H9 (cell line): Measurements from ENCODE around the gene CACNA2D4. TPM values are rescaled to one million over a fixed set of nuclear protein-coding genes. Genes with fewer than 3 reads are reported as not detected.

Source experiments
- DNase-seq: peaks from one replicate; pipeline ENCODE4 v3.0.0-alpha.2; 2017
- H2AFZ ChIP-seq: one replicate; pipeline ENCODE4 v1.6.1; 2013; ENCODE audit warnings: mild to moderate bottlenecking, low read length, control low read depth, moderate library complexity
- H2AK5ac ChIP-seq: 2 replicates; pipeline ENCODE4 v1.6.1; 2013; ENCODE audit warnings: low read length, control low read depth, mixed read lengths; ENCODE audit not compliant: insufficient read length
- H2BK120ac ChIP-seq: one replicate; pipeline ENCODE4 v1.6.1; 2013; ENCODE audit warnings: low read depth, mild to moderate bottlenecking, low read length, control low read depth, inconsistent platforms; ENCODE audit not compliant: poor library complexity, severe bottlenecking
- H2BK12ac ChIP-seq: 2 replicates; pipeline ENCODE4 v1.6.1; 2013; ENCODE audit warnings: low read length, control low read depth, mixed read lengths, low read depth; ENCODE audit not compliant: insufficient read length
- H2BK15ac ChIP-seq: 2 replicates; pipeline ENCODE4 v1.6.1; 2013; ENCODE audit warnings: low read depth, low read length, control low read depth
- H2BK20ac ChIP-seq: one replicate; pipeline ENCODE4 v1.6.1; 2013; ENCODE audit warnings: low read depth, mild to moderate bottlenecking, low read length, control low read depth, inconsistent platforms; ENCODE audit not compliant: poor library complexity, severe bottlenecking
- H2BK5ac ChIP-seq: 2 replicates; pipeline ENCODE4 v1.6.1; 2013; ENCODE audit warnings: low read length, control low read depth, mixed read lengths; ENCODE audit not compliant: insufficient read length
- H3K14ac ChIP-seq: 2 replicates; pipeline ENCODE4 v1.6.1; 2013; ENCODE audit warnings: low read length, control low read depth; ENCODE audit not compliant: insufficient read depth
- H3K18ac ChIP-seq: 2 replicates; pipeline ENCODE4 v1.6.1; 2013; ENCODE audit warnings: low read depth, mild to moderate bottlenecking, mixed read lengths, low read length, control low read depth; ENCODE audit not compliant: insufficient read length
- H3K23ac ChIP-seq: 2 replicates; pipeline ENCODE4 v1.6.1; 2013; ENCODE audit warnings: low read length, control low read depth, mixed read lengths, low read depth; ENCODE audit not compliant: insufficient read length
- H3K23me2 ChIP-seq: 2 replicates; pipeline ENCODE4 v1.6.1; 2013; ENCODE audit warnings: low read depth, mild to moderate bottlenecking, mixed read lengths, low read length, control low read depth; ENCODE audit not compliant: insufficient read length, poor library complexity, severe bottlenecking
- H3K27ac ChIP-seq: 2 replicates; pipeline ENCODE4 v1.5.1; 2013; ENCODE audit warnings: low read length, control low read depth, mixed read lengths, low read depth; ENCODE audit not compliant: insufficient read length
- H3K27me3 ChIP-seq: 2 replicates; pipeline ENCODE4 v1.6.1; 2013; ENCODE audit warnings: low read length, control low read depth, inconsistent platforms; ENCODE audit not compliant: insufficient read depth
- H3K4ac ChIP-seq: 2 replicates; pipeline ENCODE4 v1.6.1; 2013; ENCODE audit warnings: low read depth, mild to moderate bottlenecking, control low read depth, inconsistent platforms, low read length, moderate library complexity
- H3K4me1 ChIP-seq: 2 replicates; pipeline ENCODE4 v1.6.1; 2013; ENCODE audit warnings: low read length, control low read depth, inconsistent platforms; ENCODE audit not compliant: insufficient read depth
- H3K4me2 ChIP-seq: 2 replicates; pipeline ENCODE4 v1.6.1; 2013; ENCODE audit warnings: low read length, control low read depth, mixed read lengths; ENCODE audit not compliant: insufficient read length, insufficient read depth
- H3K56ac ChIP-seq: 2 replicates; pipeline ENCODE4 v1.6.1; 2013; ENCODE audit warnings: low read depth, mild to moderate bottlenecking, mixed read lengths, low read length, control low read depth; ENCODE audit not compliant: insufficient read length
- H3K79me1 ChIP-seq: 2 replicates; pipeline ENCODE4 v1.6.1; 2013; ENCODE audit warnings: low read depth, mild to moderate bottlenecking, moderate library complexity, low read length, control low read depth, inconsistent platforms; ENCODE audit not compliant: insufficient read depth, poor library complexity, severe bottlenecking
- H3K79me2 ChIP-seq: 2 replicates; pipeline ENCODE4 v1.6.1; 2013; ENCODE audit warnings: low read length, control low read depth, inconsistent platforms; ENCODE audit not compliant: insufficient read depth
- H3K9ac ChIP-seq: 2 replicates; pipeline ENCODE4 v1.6.1; 2013; ENCODE audit warnings: low read length, control low read depth, mixed read lengths; ENCODE audit not compliant: insufficient read length; ENCODE audit errors: extremely low read depth
- H3K9me3 ChIP-seq: one replicate; pipeline ENCODE4 v1.6.1; 2013; ENCODE audit warnings: low read depth, low read length, inconsistent platforms; ENCODE audit not compliant: control insufficient read depth
- H3T11ph ChIP-seq: one replicate; pipeline ENCODE4 v1.6.1; 2013; ENCODE audit warnings: mild to moderate bottlenecking, low read length, control low read depth, inconsistent platforms
- H4K20me1 ChIP-seq: one replicate; pipeline ENCODE4 v1.6.1; 2013; ENCODE audit not compliant: control insufficient read depth, insufficient read length, insufficient read depth
- H4K5ac ChIP-seq: 2 replicates; pipeline ENCODE4 v1.6.1; 2013; ENCODE audit warnings: low read depth, mild to moderate bottlenecking, mixed read lengths, low read length, control low read depth; ENCODE audit not compliant: insufficient read length
- H4K8ac ChIP-seq: replicated peaks from 2 replicates; pipeline ENCODE4 v1.6.1; 2013; ENCODE audit warnings: low read length, control low read depth, mixed read lengths, low read depth; ENCODE audit not compliant: insufficient read length
- H4K91ac ChIP-seq: 2 replicates; pipeline ENCODE4 v1.6.1; 2013; ENCODE audit warnings: low read depth, mild to moderate bottlenecking, moderate library complexity, mixed read lengths, low read length, control low read depth; ENCODE audit not compliant: insufficient read length
- H3K27ac Mint-ChIP-seq, 3 experiments: 2 replicates in 2 of 3; 3 replicates in 1 of 3; pipeline ENCODE4 v1.8.0; 2020 to 2021; ENCODE audit warnings: mixed read lengths in 3 of 3, mild to moderate bottlenecking in 1 of 3, moderate library complexity in 1 of 3
- H3K27me3 Mint-ChIP-seq: 2 replicates; pipeline ENCODE4 v1.8.0; 2021; ENCODE audit warnings: low read depth, mild to moderate bottlenecking, moderate library complexity, mixed read lengths
- H3K36me3 Mint-ChIP-seq, 3 experiments: 2 replicates in 2 of 3; 3 replicates in 1 of 3; pipeline ENCODE4 v1.8.0; 2020 to 2021; ENCODE audit warnings: low read depth in 3 of 3, mixed read lengths in 3 of 3; ENCODE audit not compliant: insufficient read depth in 1 of 3
- H3K4me1 Mint-ChIP-seq, 2 experiments: 2 replicates each; pipeline ENCODE4 v1.8.0; 2020; ENCODE audit warnings: mixed read lengths in 2 of 2
- H3K4me3 Mint-ChIP-seq, 2 experiments: 2 replicates in 1 of 2; 3 replicates in 1 of 2; pipeline ENCODE4 v1.8.0; 2020 to 2021; ENCODE audit warnings: mild to moderate bottlenecking in 2 of 2, mixed read lengths in 2 of 2, moderate library complexity in 1 of 2
- H3K9me3 Mint-ChIP-seq, 2 experiments: 2 replicates in 1 of 2; 3 replicates in 1 of 2; pipeline ENCODE4 v1.8.0; 2020; ENCODE audit warnings: mild to moderate bottlenecking in 2 of 2, mixed read lengths in 2 of 2, moderate library complexity in 1 of 2
- CTCF ChIP-seq: fragments of 200-600 bp; sonication (generic); conservative IDR thresholded peaks from 3 replicates; pipeline ENCODE4 v1.8.0; 2021; ENCODE audit warnings: antibody characterized with exemption, mild to moderate bottlenecking
- WGBS: extraction: QIAGEN DNeasy Blood & Tissue Kit; methylation state at CpG from one replicate; pipeline ENCODE4 v1.1.7; 2013; ENCODE audit warnings: missing lambda C conversion rate, low lambda C conversion rate, mixed read lengths; ENCODE audit not compliant: insufficient read length; ENCODE audit errors: extremely low coverage; 5-methylcytosine and 5-hydroxymethylcytosine counted together
- total RNA-seq: library from RNA; stranded (reverse); gene quantifications from 2 replicates; pipeline ENCODE4 v1.2.1, GENCODE V29; 2021

The CACNA2D4 gene
- total RNA-seq, 1 experiment from 2014 or later = 0.79 TPM

- peak; percentile 47 for DNase-seq
- no CpG with 5 or more reads among the region's 16 CpGs for WGBS
- no peak overlapping the region for H3K9ac ChIP-seq
These were observed 15.0 kb upstream of the CACNA2D4 start for GRCh38 chr12:1933342-1934051.

More at GRCh38 chr12:1933342-1934051, 15.0 kb upstream of the CACNA2D4 start:
- Histone ChIP-seq H3T11ph (no peak overlapping the region), H3K27me3 (no peaks in the 10 kb centered on the region), H2BK5ac (no peak overlapping the region), H2BK12ac (no peak overlapping the region), H3K23me2 (no peaks in the 10 kb centered on the region), H4K5ac (no peak overlapping the region), H3K18ac (no peak overlapping the region), H4K91ac (no peak overlapping the region), H2AFZ (no peak overlapping the region), H3K27ac (no peak overlapping the region), H2BK15ac (no peak overlapping the region), H3K23ac (no peak overlapping the region), H3K4me2 (no peak overlapping the region), H3K4me1 (no peaks in the 10 kb centered on the region), H3K9me3 (no peaks in the 10 kb centered on the region), H2BK20ac (no peak overlapping the region), H3K79me2 (no peaks in the 10 kb centered on the region), H2BK120ac (no peak overlapping the region), H3K79me1 (no peaks in the 10 kb centered on the region), H4K20me1 (no peaks in the 10 kb centered on the region), H3K56ac (no peak overlapping the region), H2AK5ac (no peak overlapping the region), H3K14ac (no peak overlapping the region), H4K8ac (no peak overlapping the region), H3K4ac (no peak overlapping the region)
- no peaks in the 10 kb centered on the region; a peak in 1 of 5 replicates for H3K9me3 Mint-ChIP-seq
- H3K27ac Mint-ChIP-seq = 0 out of 7 replicates have a peak overlapping the region, but pooled peaks of 1 of the 3 experiments have one; percentile 39
- H3K4me1 Mint-ChIP-seq = peaks cover 2 to 16% of the 10 kb centered on the region in 2 experiments; a peak in 2 of 4 replicates
- TF ChIP-seq CTCF = peak; percentile 29; the same call in 2 of the 3 replicates
- H3K36me3 Mint-ChIP-seq = no peaks in the 10 kb centered on the region
- H3K27me3 Mint-ChIP-seq = 0 out of 2 replicates have a peak, but pooled peaks cover 3% of the 10 kb centered on the region
- H3K4me3 Mint-ChIP-seq = no peak overlapping the region
